HepG2 (cell line): Measurements from ENCODE around the gene ZNF174. TPM values are rescaled to one million over a fixed set of nuclear protein-coding genes. Genes with fewer than 3 reads are reported as not detected.

Source experiments
- ATAC-seq: fragments of 200-7000 bp; cut with Tn5 transposase; 3 replicates; pipeline ENCODE4 v1.9.1; 2020; ENCODE audit warnings: mild to moderate bottlenecking, moderate library complexity
- BruUV-seq: library from RNA; stranded (reverse); fragments of 400-500 nt; replicated peaks from 2 replicates; lab custom pipeline; 2021; lab: Mats Ljungman, UMichigan
- CTCF ChIA-PET: fragments of 300-600 bp; formaldehyde crosslinking; extraction: SDS; loops from one replicate; lab custom pipeline; 2021; ENCODE audit warnings: low total read pairs, inconsistent platforms, low intra/inter-chr PET ratio; lab: Yijun Ruan, JAX
- POLR2A ChIA-PET: fragments of 350-600 bp; sonication (Branson Sonifier 250); formaldehyde crosslinking; loops from one replicate; lab custom pipeline; 2020; ENCODE audit warnings: antibody characterized with exemption, inconsistent platforms; lab: Yijun Ruan, JAX
- DNase-seq: peaks from one replicate; pipeline ENCODE4 v3.0.0-alpha.2; 2015; ENCODE audit warnings: low spot score
- FAIRE-seq: peaks from 3 replicates; lab custom pipeline; 2011; peaks lifted over from hg19 to GRCh38; lab: Jason Lieb, UNC
- H2AFZ ChIP-seq: one replicate; pipeline ENCODE4 v1.6.1; 2011; ENCODE audit warnings: low read length, inconsistent platforms
- H3K27ac ChIP-seq: fragments of 300-600 bp; 3 replicates; pipeline ENCODE4 v1.8.0; 2011; ENCODE audit warnings: mixed run types, mild to moderate bottlenecking, mixed read lengths, low read length, inconsistent platforms; ENCODE audit not compliant: insufficient read depth; ENCODE audit errors: extremely low read length
- H3K27me3 ChIP-seq, 2 experiments: fragments of 200-600 bp in 1 of 2; 2 replicates in 1 of 2; 3 replicates in 1 of 2; pipeline versions ENCODE4 v1.6.0 to v1.8.0; 2011; ENCODE audit warnings: low read length in 2 of 2, mild to moderate bottlenecking in 2 of 2, moderate library complexity in 2 of 2, inconsistent platforms in 1 of 2; ENCODE audit not compliant: insufficient read depth in 2 of 2, control insufficient read depth in 1 of 2
- H3K36me3 ChIP-seq, 2 experiments: fragments of 200-600 bp in 1 of 2; replicated peaks in 1 of 2; 2 replicates in 1 of 2; 3 replicates in 1 of 2; pipeline versions ENCODE4 v1.5.1 to v1.8.0; 2011; ENCODE audit warnings: low read length in 2 of 2, inconsistent platforms in 1 of 2; ENCODE audit not compliant: insufficient read depth in 2 of 2, control insufficient read depth in 1 of 2
- H3K4me1 ChIP-seq: 2 replicates; pipeline ENCODE4 v1.5.1; 2012; ENCODE audit warnings: low read length, inconsistent platforms; ENCODE audit not compliant: insufficient read depth
- H3K4me2 ChIP-seq: 2 replicates; pipeline ENCODE4 v1.6.0; 2011; ENCODE audit warnings: low read depth, low read length, inconsistent platforms
- H3K4me3 ChIP-seq, 3 experiments: fragments of 200-600 bp in 1 of 3; sonication (generic), shearing (Covaris generic) in 1 of 3; replicated peaks in 1 of 3; 2 replicates each; pipeline ENCODE4 v1.5.1; 2011 to 2016; ENCODE audit warnings: low read length in 3 of 3, inconsistent platforms in 2 of 3, low read depth in 2 of 3, mild to moderate bottlenecking in 2 of 3, control low read depth in 1 of 3, mixed read lengths in 1 of 3; ENCODE audit not compliant: insufficient read depth in 1 of 3
- H3K79me2 ChIP-seq: one replicate; pipeline ENCODE4 v1.6.1; 2011; ENCODE audit warnings: low read length, inconsistent platforms; ENCODE audit not compliant: insufficient read depth
- H3K9ac ChIP-seq: 2 replicates; pipeline ENCODE4 v1.6.0; 2011; ENCODE audit warnings: mild to moderate bottlenecking, low read depth, low read length, inconsistent platforms; ENCODE audit not compliant: insufficient read depth
- H3K9me3 ChIP-seq: 2 replicates; pipeline ENCODE4 v1.5.1; 2012; ENCODE audit warnings: mild to moderate bottlenecking, low read length
- H4K20me1 ChIP-seq: 2 replicates; pipeline ENCODE4 v1.6.0; 2011; ENCODE audit warnings: inconsistent platforms, mild to moderate bottlenecking, low read length, moderate library complexity; ENCODE audit not compliant: insufficient read depth
- CEBPB ChIP-seq: IDR thresholded peaks from 2 replicates; pipeline ENCODE4 v1.6.1; 2011; ENCODE audit warnings: low read depth, low read length, improper control_type of control experiment, borderline replicate concordance
- HMGA1 ChIP-seq: sonication (generic); formaldehyde crosslinking; conservative IDR thresholded peaks from 2 replicates; pipeline ENCODE4 v1.4.0; 2020; ENCODE audit warnings: missing genetic modification reagents
- HNF1A ChIP-seq, 2 experiments: sonication (generic) in 1 of 2; formaldehyde crosslinking in 1 of 2; IDR thresholded peaks; 2 replicates each; pipeline versions ENCODE4 v1.4.0 to v1.6.1; 2016 to 2020; ENCODE audit warnings: borderline replicate concordance in 1 of 2, low read depth in 1 of 2, mild to moderate bottlenecking in 1 of 2, missing genetic modification reagents in 1 of 2
- KLF12 ChIP-seq: sonication (generic); formaldehyde crosslinking; IDR thresholded peaks from 2 replicates; pipeline ENCODE4 v1.4.0; 2020; ENCODE audit warnings: missing genetic modification reagents, borderline replicate concordance
- NCOA1 ChIP-seq: sonication (generic); formaldehyde crosslinking; IDR thresholded peaks from 2 replicates; pipeline ENCODE4 v1.9.0; 2021; ENCODE audit warnings: missing genetic modification reagents
- NFYC ChIP-seq: IDR thresholded peaks from 2 replicates; pipeline ENCODE4 v1.6.1; 2016; ENCODE audit warnings: missing genetic modification reagents, missing compliant biosample characterization
- SETDB1 ChIP-seq: sonication (generic); formaldehyde crosslinking; IDR thresholded peaks from 2 replicates; pipeline ENCODE4 v1.5.1; 2020; ENCODE audit warnings: missing genetic modification reagents, mild to moderate bottlenecking, borderline replicate concordance
- SOX13 ChIP-seq, 3 experiments: fragments of 450-650 bp in 1 of 3; sonication (generic) in 1 of 3; formaldehyde crosslinking in 1 of 3; IDR thresholded peaks in 2 of 3; conservative IDR thresholded peaks in 1 of 3; 2 replicates each; pipeline versions ENCODE4 v1.5.0 to v1.6.1; 2016 to 2020; ENCODE audit warnings: antibody characterized with exemption in 1 of 3, mild to moderate bottlenecking in 1 of 3, missing compliant biosample characterization in 1 of 3, missing genetic modification reagents in 1 of 3, moderate library complexity in 1 of 3
- SOX5 ChIP-seq: IDR thresholded peaks from 2 replicates; pipeline ENCODE4 v1.6.1; 2016; ENCODE audit warnings: borderline replicate concordance
- SOX6 ChIP-seq, 2 experiments: fragments of 450-650 bp in 1 of 2; sonication (generic) in 1 of 2; formaldehyde crosslinking in 1 of 2; IDR thresholded peaks; 2 replicates each; pipeline versions ENCODE4 v1.4.0 to v1.6.1; 2017 to 2020; ENCODE audit warnings: antibody characterized with exemption in 1 of 2, mild to moderate bottlenecking in 1 of 2, missing genetic modification reagents in 1 of 2
- SP140L ChIP-seq: sonication (generic); formaldehyde crosslinking; IDR thresholded peaks from 2 replicates; pipeline ENCODE4 v1.4.0; 2020; ENCODE audit warnings: missing genetic modification reagents, borderline replicate concordance
- TOE1 ChIP-seq: sonication (generic); formaldehyde crosslinking; IDR thresholded peaks from 2 replicates; pipeline ENCODE4 v1.4.0; 2020; ENCODE audit warnings: mild to moderate bottlenecking, missing genetic modification reagents
- ZIK1 ChIP-seq: sonication (generic); formaldehyde crosslinking; IDR thresholded peaks from 2 replicates; pipeline ENCODE4 v1.5.0; 2020; ENCODE audit warnings: mild to moderate bottlenecking, low read depth, missing genetic modification reagents, borderline replicate concordance
- ZNF331 ChIP-seq: sonication (generic); formaldehyde crosslinking; IDR thresholded peaks from 2 replicates; pipeline ENCODE4 v1.4.0; 2020; ENCODE audit warnings: missing genetic modification reagents
- ZNF430 ChIP-seq: sonication (generic); formaldehyde crosslinking; IDR thresholded peaks from 2 replicates; pipeline ENCODE4 v1.9.0; 2021; ENCODE audit warnings: mild to moderate bottlenecking, missing genetic modification reagents
- ZNF513 ChIP-seq: sonication (generic); formaldehyde crosslinking; conservative IDR thresholded peaks from 2 replicates; pipeline ENCODE4 v1.5.0; 2020; ENCODE audit warnings: missing genetic modification reagents
- ZNF652 ChIP-seq: IDR thresholded peaks from 2 replicates; pipeline ENCODE4 v1.6.1; 2016; ENCODE audit warnings: low read depth, borderline replicate concordance
- WGBS: methylation state at CpG from one replicate; pipeline ENCODE4 v1.1.6; 2017; ENCODE audit warnings: low lambda C conversion rate; 5-methylcytosine and 5-hydroxymethylcytosine counted together
- in situ Hi-C: cut with HindIII; loops from 2 replicates; pipeline ENCODE4 v1.10.0; 2017; ENCODE audit warnings: low pct_unique_long_range_greater_than_20kb; ENCODE audit not compliant: extremely low pct_ligation_motif_present
- intact Hi-C: fragments of 100-400 bp; cut with micrococcal nuclease; formaldehyde crosslinking; loops from one replicate; pipeline ENCODE4 v1.10.0; 2022; ENCODE audit not compliant: unreplicated experiment
- polyA plus RNA-seq, 8 experiments: library from polyadenylated mRNA; depleted of rRNA in 3 of 8; stranded (reverse) in 7 of 8; unstranded in 1 of 8; fragments of >200 nt; fragmentation: Illumina TruSeq in 4 of 8; extraction: Trizol in 4 of 8; gene quantifications; 2 replicates each; pipeline versions ENCODE4 v1.2.1 to v1.2.3, GENCODE V29; 2011 to 2016; ENCODE audit warnings: low read depth in 4 of 8, missing spikeins in 1 of 8, mixed read lengths in 1 of 8; ENCODE audit not compliant: insufficient read depth in 1 of 8
- total RNA-seq, 5 experiments: library from RNA; depleted of rRNA; stranded (reverse); fragments of >200 nt; fragmentation: Illumina TruSeq; extraction: Trizol; gene quantifications; 2 replicates each; pipeline ENCODE4 v1.2.3, GENCODE V29; 2016; ENCODE audit warnings: low read depth in 1 of 5

Gene ZNF174
- total and polyA plus RNA-seq, 2 of the 13 experiments (the other 11 are each of a cell fraction or from before 2014, with no cell fraction given), result 8.3 to 10.6 TPM

GRCh38 chr16:3454631-3455147, 53.7 kb downstream of the ZNF174 start:
- BruUV-seq, result no TSS peak
- in situ Hi-C loops, result no loop called here
- TF ChIP-seq SOX5 (peak; percentile 50; the same call in 1 of the 2 replicates), SOX13 (IDR thresholded peaks at IDR 0.05) (no peak), SOX13 (CRISPR knock-in tag; conservative IDR thresholded peaks at IDR 0.05 in 1 of 2, IDR thresholded peaks at IDR 0.05 in 1 of 2) (peak in 1 of 2 experiments; percentile 51; a peak in 1 of 4 replicates), NFYC (CRISPR knock-in tag) (no peak), CEBPB (peak; percentile 43; the same call in 1 of the 2 replicates), NCOA1 (0 out of 2 replicates have a peak, but pooled peaks have one; percentile 32), TOE1 (CRISPR knock-in tag) (no peak), ZNF513 (CRISPR knock-in tag) (no peak), ZNF430 (CRISPR knock-in tag) (no peak), HMGA1 (CRISPR knock-in tag) (no peak), SETDB1 (CRISPR knock-in tag) (no peak), ZNF331 (CRISPR knock-in tag) (no peak), HNF1A (IDR thresholded peaks at IDR 0.05; ENCODE audit: low read depth) (no peak), HNF1A (CRISPR knock-in tag; IDR thresholded peaks at IDR 0.05; ENCODE audit: borderline replicate concordance) (0 out of 2 replicates have a peak, but pooled peaks have one; percentile 13), ZIK1 (no peak), SOX6 (IDR thresholded peaks at IDR 0.05) (no peak), SOX6 (CRISPR knock-in tag; IDR thresholded peaks at IDR 0.05) (peak; percentile 47; the same call in 1 of the 2 replicates), ZNF652 (CRISPR knock-in tag) (peak; percentile 92), KLF12 (no peak), SP140L (CRISPR knock-in tag) (no peak)

More at GRCh38 chr16:3454631-3455147, 53.7 kb downstream of the ZNF174 start:
- DNase-seq (peak; percentile 54), ATAC-seq (no peak), FAIRE-seq (no peak)
- no peaks in the 10 kb centered on the region for H3K9me3 ChIP-seq
- H3K4me1 ChIP-seq, result peaks cover 45% of the 10 kb centered on the region
- no peaks in the 10 kb centered on the region; a peak in 1 of 5 replicates for H3K27me3 ChIP-seq
- intact Hi-C loops, result loop anchor here (5.0 kb wide), 1 partner anchor 38 kb away; no protein-coding TSS in a partner anchor
- H3K4me3 ChIP-seq, result no peak overlapping the region; a peak in 1 of 6 replicates
- no peak overlapping the region for H2AFZ ChIP-seq
- H4K20me1 ChIP-seq, result peaks cover 5% of the 10 kb centered on the region
- peaks cover 15% of the 10 kb centered on the region for H3K79me2 ChIP-seq
- CTCF ChIA-PET, result no interaction called here
- H3K4me2 ChIP-seq, result peak overlapping the region; percentile 56
- 41% methylated on average over 10 of the region's 10 CpGs for WGBS
- H3K9ac ChIP-seq, result no peak overlapping the region
- H3K36me3 ChIP-seq, result no peaks in the 10 kb centered on the region; a peak in 1 of 5 replicates
- POLR2A ChIA-PET, result interaction anchor here (3.4 kb wide), 1 partner anchor 11 kb away, joined by 21 read pairs; the partner anchor contains the start of genes NAA60 and ZNF597
- H3K27ac ChIP-seq, result peak overlapping the region; percentile 19
